RWPE1 (cell line): ENCODE results near the gene SPATA7.

Experiments used
- CTCF ChIA-PET: fragments of 350-600 bp; sonication (Branson Sonifier 250); formaldehyde crosslinking; extraction: SDS; loops from one replicate; lab custom pipeline; 2021; lab: Yijun Ruan, JAX
- POLR2A ChIA-PET: fragments of 400-600 bp; formaldehyde crosslinking; extraction: SDS; loops from one replicate; lab custom pipeline; 2020; ENCODE audit warnings: antibody characterized with exemption; ENCODE audit not compliant: low non-redundant PET; lab: Yijun Ruan, JAX
- DNase-seq: peaks from one replicate; pipeline ENCODE4 v3.0.0; 2012; ENCODE audit warnings: low spot score
- H3K27ac ChIP-seq: fragments of 450-650 bp; 2 replicates; pipeline ENCODE4 v1.5.1; 2017
- CTCF ChIP-seq: fragments of 450-650 bp; conservative IDR thresholded peaks from 2 replicates; pipeline ENCODE4 v1.5.1; 2017; ENCODE audit warnings: low read depth, mild to moderate bottlenecking

Gene SPATA7

GRCh38 chr14:88482524-88482923, 97.1 kb downstream of the SPATA7 start:
- no peak for DNase-seq
- no peak overlapping the region for H3K27ac ChIP-seq
- CTCF ChIA-PET, result no interaction called here
- TF ChIP-seq CTCF, result no peak
- POLR2A ChIA-PET, result no interaction called here
